Measurements from ENCODE around the gene TMEM9.
A peak's percentile ranks its signal among the peaks of the same experiment; 100 is the strongest.

TMEM9 gene

GRCh38 chr1:201144701-201145100 is 9.6 kb downstream of the TMEM9 start:
- DNase-seq = no peak

- DNase-seq = no peak
These were observed 10.3 kb downstream of the TMEM9 start for GRCh38 chr1:201143726-201144635.

GRCh38 chr1:201142849-201143725 is 11.2 kb downstream of the TMEM9 start:
- DNase-seq = no peak

- DNase-seq = no peak
These were observed 12.0 kb downstream of the TMEM9 start for GRCh38 chr1:201142011-201142848.

- DNase-seq = no peak
These were observed 12.9 kb downstream of the TMEM9 start for GRCh38 chr1:201141418-201141817.

GRCh38 chr1:201140941-201141260 is 13.4 kb downstream of the TMEM9 start:
- DNase-seq = no peak

GRCh38 chr1:201140235-201140940 is 13.9 kb downstream of the TMEM9 start:
- DNase-seq = no peak

- no peak for DNase-seq
These were observed 14.5 kb downstream of the TMEM9 start for GRCh38 chr1:201139756-201140155.

- no peak for DNase-seq
These were observed 15.0 kb downstream of the TMEM9 start for GRCh38 chr1:201139306-201139705.

- no peak for DNase-seq
These were observed 15.9 kb downstream of the TMEM9 start for GRCh38 chr1:201138311-201138840.

GRCh38 chr1:201137579-201138310 is 16.5 kb downstream of the TMEM9 start:
- no peak for DNase-seq

- no peak for DNase-seq
These were observed 17.3 kb downstream of the TMEM9 start for GRCh38 chr1:201137024-201137392.

GRCh38 chr1:201136355-201137023 is 17.8 kb downstream of the TMEM9 start:
- DNase-seq = no peak

GRCh38 chr1:201134405-201134804 is 19.9 kb downstream of the TMEM9 start:
- DNase-seq = no peak

GRCh38 chr1:201131398-201131797 is 22.9 kb downstream of the TMEM9 start:
- DNase-seq = no peak

- DNase-seq = no peak
These were observed 25.3 kb downstream of the TMEM9 start for GRCh38 chr1:201128962-201129361.

GRCh38 chr1:201128476-201128875 is 25.8 kb downstream of the TMEM9 start:
- no peak for DNase-seq

- DNase-seq = no peak
These were observed 26.4 kb downstream of the TMEM9 start for GRCh38 chr1:201127755-201128455.

- peak; percentile 19 for DNase-seq
These were observed 27.2 kb downstream of the TMEM9 start, which contains the start of gene ASCL5 for GRCh38 chr1:201126832-201127754. Gene ASCL5, minus strand, starts transcription at chr1:201127184. Its CDS starts 11,812 bp downstream, at chr1:201115372.
